Measurements from ENCODE around the gene C5AR2.

GRCh38 chr19:47309608-47310007, 22.4 kb upstream of the C5AR2 start, which contains the start of gene C5AR1:
- peak in 1 of 2 experiments; percentile 27; a peak in 1 of 4 replicates for TF ChIP-seq CTCF (conservative IDR thresholded peaks at IDR 0.05; ENCODE audit: low read depth in 2 of 2)
- TF ChIP-seq EZH2 (IDR thresholded peaks at IDR 0.05; ENCODE audit: low read depth, unreplicated experiment): no peak
- no peak for TF ChIP-seq POLR2AphosphoS5 (IDR thresholded peaks at IDR 0.05; ENCODE audit: low read depth)
- TF ChIP-seq EZH2phosphoT487 (IDR thresholded peaks at IDR 0.05; ENCODE audit: unreplicated experiment): no peak
- no peak for TF ChIP-seq REST (IDR thresholded peaks at IDR 0.05; ENCODE audit: unreplicated experiment)

All from GM23338 (cell line).